AG10803 (cell line): ENCODE measurements around the gene PAPPA.

Source experiments
- DNase-seq: peaks from one replicate; pipeline ENCODE4 v3.0.0; 2010; ENCODE audit warnings: low read depth
- H3K4me3 ChIP-seq: 2 replicates; pipeline ENCODE4 v1.5.1; 2011; ENCODE audit warnings: mild to moderate bottlenecking, low read length, control low read depth
- TF ChIP-seq, protein P1 (sequence below): conservative IDR thresholded peaks from 2 replicates; pipeline ENCODE4 v1.5.1; 2011; ENCODE audit warnings: mild to moderate bottlenecking, low read length, control low read depth, inconsistent platforms

The PAPPA gene

GRCh38 chr9:116360989-116361388 is 207.4 kb downstream of the PAPPA start:
- no peak for DNase-seq
- H3K4me3 ChIP-seq: no peak overlapping the region
- TF ChIP-seq, protein P1, sequence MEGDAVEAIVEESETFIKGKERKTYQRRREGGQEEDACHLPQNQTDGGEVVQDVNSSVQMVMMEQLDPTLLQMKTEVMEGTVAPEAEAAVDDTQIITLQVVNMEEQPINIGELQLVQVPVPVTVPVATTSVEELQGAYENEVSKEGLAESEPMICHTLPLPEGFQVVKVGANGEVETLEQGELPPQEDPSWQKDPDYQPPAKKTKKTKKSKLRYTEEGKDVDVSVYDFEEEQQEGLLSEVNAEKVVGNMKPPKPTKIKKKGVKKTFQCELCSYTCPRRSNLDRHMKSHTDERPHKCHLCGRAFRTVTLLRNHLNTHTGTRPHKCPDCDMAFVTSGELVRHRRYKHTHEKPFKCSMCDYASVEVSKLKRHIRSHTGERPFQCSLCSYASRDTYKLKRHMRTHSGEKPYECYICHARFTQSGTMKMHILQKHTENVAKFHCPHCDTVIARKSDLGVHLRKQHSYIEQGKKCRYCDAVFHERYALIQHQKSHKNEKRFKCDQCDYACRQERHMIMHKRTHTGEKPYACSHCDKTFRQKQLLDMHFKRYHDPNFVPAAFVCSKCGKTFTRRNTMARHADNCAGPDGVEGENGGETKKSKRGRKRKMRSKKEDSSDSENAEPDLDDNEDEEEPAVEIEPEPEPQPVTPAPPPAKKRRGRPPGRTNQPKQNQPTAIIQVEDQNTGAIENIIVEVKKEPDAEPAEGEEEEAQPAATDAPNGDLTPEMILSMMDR: no peak

DNA sequence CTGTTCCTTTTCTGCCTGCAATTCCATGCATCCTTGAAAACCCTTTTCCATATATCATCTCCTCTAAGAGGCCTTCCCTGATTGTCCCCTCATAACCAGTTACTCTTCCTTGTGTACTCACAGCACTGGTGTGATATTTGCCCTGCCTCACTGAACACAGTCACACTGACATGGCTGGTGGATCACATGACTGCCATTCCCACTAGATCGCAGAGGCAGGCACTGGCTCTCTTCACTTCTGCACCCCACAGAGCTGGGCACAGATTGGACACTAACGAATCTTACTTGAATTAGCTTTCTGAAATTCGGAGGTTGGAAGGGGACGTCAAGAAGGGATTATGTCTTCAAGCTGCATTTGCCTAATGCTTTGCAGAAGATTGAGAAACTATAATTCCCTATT is 208.0 kb downstream of the PAPPA start:
- H3K4me3 ChIP-seq: no peak overlapping the region
- TF ChIP-seq, protein P1: no peak
- no peak for DNase-seq

GRCh38 chr9:116362493-116362892 is 208.9 kb downstream of the PAPPA start:
- no peak overlapping the region for H3K4me3 ChIP-seq
- DNase-seq: no peak
- TF ChIP-seq, protein P1: no peak

DNA sequence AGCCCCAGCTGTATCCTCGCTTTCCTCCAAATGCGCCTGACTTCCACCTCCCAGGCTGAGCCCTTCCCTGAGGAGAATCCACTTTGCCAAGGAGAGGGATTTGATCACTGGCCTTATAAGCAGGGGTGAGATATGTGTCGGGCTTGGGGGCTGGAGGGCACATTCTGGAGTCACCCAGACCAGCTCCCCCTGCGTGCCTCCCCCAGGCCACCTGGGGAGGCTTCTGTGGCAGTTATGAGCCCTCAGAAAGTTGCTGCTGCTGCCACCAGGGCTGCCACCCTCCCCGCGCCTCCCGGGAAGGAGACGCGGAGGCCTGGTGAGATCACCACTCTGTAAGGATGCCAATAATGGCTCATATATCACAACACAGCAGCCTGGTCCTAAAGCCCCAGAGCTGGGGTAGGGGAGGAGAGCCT is 211.5 kb downstream of the PAPPA start:
- DNase-seq: peak; percentile 59
- no peak overlapping the region for H3K4me3 ChIP-seq
- TF ChIP-seq, protein P1: peak; percentile 23

GRCh38 chr9:116366241-116366640 is 212.7 kb downstream of the PAPPA start:
- H3K4me3 ChIP-seq: no peak overlapping the region
- TF ChIP-seq, protein P1: no peak
- no peak for DNase-seq

DNA sequence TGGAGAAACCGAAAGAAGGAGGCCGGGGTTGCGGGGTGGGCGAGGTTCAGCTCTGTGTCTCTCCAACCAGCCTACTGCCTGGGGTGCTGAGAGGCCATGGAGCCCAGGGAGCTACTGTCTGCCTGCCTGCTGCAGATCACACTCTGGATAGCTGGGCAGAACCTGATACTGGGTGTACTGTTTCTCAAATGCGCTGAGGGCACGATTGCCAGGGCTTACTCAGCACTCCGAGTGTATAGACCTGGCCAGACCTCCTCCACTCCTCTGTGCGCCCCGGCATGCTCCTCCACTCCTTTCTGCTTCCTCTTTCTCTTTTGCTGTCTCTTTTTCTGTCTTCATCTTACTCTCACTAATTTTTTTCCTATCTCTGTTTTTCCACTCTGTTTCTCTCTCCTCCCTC is 215.1 kb downstream of the PAPPA start:
- TF ChIP-seq, protein P1: no peak
- DNase-seq: no peak
- H3K4me3 ChIP-seq: no peak overlapping the region

- TF ChIP-seq, protein P1: no peak
- no peak overlapping the region for H3K4me3 ChIP-seq
Observed at GRCh38 chr9:116369706-116370105, 216.1 kb downstream of the PAPPA start.

More at GRCh38 chr9:116369706-116370105, 216.1 kb downstream of the PAPPA start:
- DNase-seq: no peak
